Fibroblast of mammary gland (primary cell): ENCODE results near the gene ARHGEF38.

ENCODE experiments used
- DNase-seq: peaks from one replicate; pipeline ENCODE4 v3.0.0-alpha.2; 2010; ENCODE audit warnings: low read depth
- H3K4me3 ChIP-seq: 2 replicates; pipeline ENCODE4 v1.5.1; 2011; ENCODE audit warnings: low read depth, mild to moderate bottlenecking, low read length, moderate library complexity; ENCODE audit not compliant: control insufficient read depth
- TF ChIP-seq, protein P1 (sequence below): conservative IDR thresholded peaks from 2 replicates; pipeline ENCODE4 v1.5.1; 2011; ENCODE audit warnings: low read depth, low read length, inconsistent platforms; ENCODE audit not compliant: control insufficient read depth, insufficient read depth

Gene ARHGEF38

GRCh38 chr4:105666693-105667092, 114.3 kb downstream of the ARHGEF38 start:
- TF ChIP-seq, protein P1, sequence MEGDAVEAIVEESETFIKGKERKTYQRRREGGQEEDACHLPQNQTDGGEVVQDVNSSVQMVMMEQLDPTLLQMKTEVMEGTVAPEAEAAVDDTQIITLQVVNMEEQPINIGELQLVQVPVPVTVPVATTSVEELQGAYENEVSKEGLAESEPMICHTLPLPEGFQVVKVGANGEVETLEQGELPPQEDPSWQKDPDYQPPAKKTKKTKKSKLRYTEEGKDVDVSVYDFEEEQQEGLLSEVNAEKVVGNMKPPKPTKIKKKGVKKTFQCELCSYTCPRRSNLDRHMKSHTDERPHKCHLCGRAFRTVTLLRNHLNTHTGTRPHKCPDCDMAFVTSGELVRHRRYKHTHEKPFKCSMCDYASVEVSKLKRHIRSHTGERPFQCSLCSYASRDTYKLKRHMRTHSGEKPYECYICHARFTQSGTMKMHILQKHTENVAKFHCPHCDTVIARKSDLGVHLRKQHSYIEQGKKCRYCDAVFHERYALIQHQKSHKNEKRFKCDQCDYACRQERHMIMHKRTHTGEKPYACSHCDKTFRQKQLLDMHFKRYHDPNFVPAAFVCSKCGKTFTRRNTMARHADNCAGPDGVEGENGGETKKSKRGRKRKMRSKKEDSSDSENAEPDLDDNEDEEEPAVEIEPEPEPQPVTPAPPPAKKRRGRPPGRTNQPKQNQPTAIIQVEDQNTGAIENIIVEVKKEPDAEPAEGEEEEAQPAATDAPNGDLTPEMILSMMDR = no peak
- DNase-seq = peak; percentile 21
- no peak overlapping the region for H3K4me3 ChIP-seq

- no peak overlapping the region for H3K4me3 ChIP-seq
- TF ChIP-seq, protein P1 = no peak
- no peak for DNase-seq
These were observed 118.3 kb downstream of the ARHGEF38 start for GRCh38 chr4:105670684-105671083.

- TF ChIP-seq, protein P1 = no peak
- no peak for DNase-seq
- no peak overlapping the region for H3K4me3 ChIP-seq
These were observed 118.9 kb downstream of the ARHGEF38 start for GRCh38 chr4:105671301-105671700.

GRCh38 chr4:105674011-105674410, 121.6 kb downstream of the ARHGEF38 start:
- DNase-seq = no peak
- no peak overlapping the region for H3K4me3 ChIP-seq
- TF ChIP-seq, protein P1 = no peak

GRCh38 chr4:105677709-105678108, 125.3 kb downstream of the ARHGEF38 start:
- TF ChIP-seq, protein P1 = no peak
- DNase-seq = no peak
- no peak overlapping the region for H3K4me3 ChIP-seq

- peak; percentile 12 for DNase-seq
- TF ChIP-seq, protein P1 = no peak
- no peak overlapping the region for H3K4me3 ChIP-seq
These were observed 126.8 kb downstream of the ARHGEF38 start for GRCh38 chr4:105679186-105679585.

- TF ChIP-seq, protein P1 = no peak
- DNase-seq = no peak
- H3K4me3 ChIP-seq = no peak overlapping the region
These were observed 130.6 kb downstream of the ARHGEF38 start for GRCh38 chr4:105683038-105683437.
